ENCODE measurements around the gene MTUS2.

MTUS2 gene

GRCh38 chr13:29513981-29514719 is 694.0 kb downstream of the MTUS2 start:
- no peak for DNase-seq

- no peak for DNase-seq
Measured at GRCh38 chr13:29514720-29515310, 694.7 kb downstream of the MTUS2 start.

GRCh38 chr13:29515372-29515771 is 695.2 kb downstream of the MTUS2 start:
- DNase-seq = no peak

- DNase-seq = no peak
Measured at GRCh38 chr13:29516012-29516411, 695.9 kb downstream of the MTUS2 start.

- DNase-seq = no peak
Measured at GRCh38 chr13:29516880-29517279, 696.7 kb downstream of the MTUS2 start.

- no peak for DNase-seq
Measured at GRCh38 chr13:29519921-29520320, 699.8 kb downstream of the MTUS2 start.

GRCh38 chr13:29520671-29521070 is 700.5 kb downstream of the MTUS2 start:
- no peak for DNase-seq

- no peak for DNase-seq
Measured at GRCh38 chr13:29521336-29521735, 701.2 kb downstream of the MTUS2 start.

GRCh38 chr13:29522044-29522685 is 702.0 kb downstream of the MTUS2 start:
- no peak for DNase-seq

GRCh38 chr13:29523199-29523961 is 703.2 kb downstream of the MTUS2 start:
- DNase-seq = no peak

GRCh38 chr13:29524176-29524575 is 704.0 kb downstream of the MTUS2 start:
- no peak for DNase-seq

- no peak for DNase-seq
Measured at GRCh38 chr13:29524641-29525040, 704.5 kb downstream of the MTUS2 start.

- DNase-seq = no peak
Measured at GRCh38 chr13:29525757-29526156, 705.6 kb downstream of the MTUS2 start.

GRCh38 chr13:29526741-29527140 is 706.6 kb downstream of the MTUS2 start:
- no peak for DNase-seq

- DNase-seq = no peak
Measured at GRCh38 chr13:29527511-29527910, 707.4 kb downstream of the MTUS2 start.

GRCh38 chr13:29527916-29528315 is 707.8 kb downstream of the MTUS2 start:
- no peak for DNase-seq

- DNase-seq = peak; percentile 29 to 46
Measured at GRCh38 chr13:29529754-29530153, 709.6 kb downstream of the MTUS2 start.

- no peak for DNase-seq
Measured at GRCh38 chr13:29530901-29531300, 710.8 kb downstream of the MTUS2 start.

GRCh38 chr13:29532116-29532515 is 712.0 kb downstream of the MTUS2 start:
- DNase-seq = no peak

GRCh38 chr13:29532821-29533220 is 712.7 kb downstream of the MTUS2 start:
- no peak for DNase-seq

GRCh38 chr13:29534083-29534482 is 713.9 kb downstream of the MTUS2 start:
- DNase-seq = no peak

GRCh38 chr13:29535663-29536655 is 715.8 kb downstream of the MTUS2 start:
- no peak for DNase-seq

Data from CD4-positive, alpha-beta T cell treated with Interleukin-4 for 1 hour (primary cell).